ENCODE results near the gene PTGES3L. TPM values are rescaled to one million over a fixed set of nuclear protein-coding genes. Genes with fewer than 3 reads are reported as not detected.
A peak's percentile ranks its signal among the peaks of the same experiment; 100 is the strongest.
"Not testable (repeated sequence)": the region's sequence is repeated elsewhere in the genome, so short reads cannot be mapped to it uniquely, and the experiment has no call there.

PTGES3L gene
- total RNA-seq, 1 donor from 2014 or later = 0.25 TPM

GRCh38 chr17:43014649-43015542, 35.0 kb upstream of the PTGES3L start:
- DNase-seq (ENCODE audit: low spot score) (no peak), ATAC-seq (no peak)

- ATAC-seq (no peak), DNase-seq (ENCODE audit: low spot score) (no peak)
Measured at GRCh38 chr17:43014020-43014648, 34.3 kb upstream of the PTGES3L start.

- DNase-seq (ENCODE audit: low spot score) = no peak
Measured at GRCh38 chr17:43013296-43013695, 33.4 kb upstream of the PTGES3L start.

GRCh38 chr17:43011728-43012472, 32.0 kb upstream of the PTGES3L start:
- DNase-seq (ENCODE audit: low spot score) (no peak), ATAC-seq (no peak)

More at GRCh38 chr17:43013296-43013695, 33.4 kb upstream of the PTGES3L start:
- no peak for ATAC-seq

GRCh38 chr17:43010667-43011308, 30.9 kb upstream of the PTGES3L start:
- ATAC-seq (peak; percentile 32), DNase-seq (ENCODE audit: low spot score) (no peak)

- ATAC-seq (peak; percentile 94), DNase-seq (ENCODE audit: low spot score) (peak; percentile 83)
Measured at GRCh38 chr17:43006639-43007551, 27.0 kb upstream of the PTGES3L start, which contains the start of gene IFI35. IFI35 (plus strand) TSS chr17:43006784; CDS start chr17:43006948, 164 bp downstream.

- DNase-seq (ENCODE audit: low spot score) (no peak), ATAC-seq (peak; percentile 44)
Measured at GRCh38 chr17:43003542-43004172, 23.8 kb upstream of the PTGES3L start.

GRCh38 chr17:43000894-43001293, 21.0 kb upstream of the PTGES3L start:
- ATAC-seq; DNase-seq (ENCODE audit: low spot score): not testable (repeated sequence)

GRCh38 chr17:42999003-42999525, 19.2 kb upstream of the PTGES3L start:
- DNase-seq (ENCODE audit: low spot score) (no peak), ATAC-seq (no peak)

GRCh38 chr17:42997984-42998938, 18.4 kb upstream of the PTGES3L start, which contains the start of gene RPL27:
RPL27 (plus strand) TSS chr17:42998419; CDS start chr17:42998751, 332 bp downstream.
- DNase-seq (ENCODE audit: low spot score) (peak; percentile 99), ATAC-seq (peak; percentile 93)

GRCh38 chr17:42997390-42997983, 17.6 kb upstream of the PTGES3L start:
- peak; percentile 3 for ATAC-seq

GRCh38 chr17:42993913-42994312, 14.0 kb upstream of the PTGES3L start:
- not testable (repeated sequence) for ATAC-seq; DNase-seq (ENCODE audit: low spot score)

More at GRCh38 chr17:42997390-42997983, 17.6 kb upstream of the PTGES3L start:
- no peak for DNase-seq (ENCODE audit: low spot score)

GRCh38 chr17:42992872-42993271, 13.0 kb upstream of the PTGES3L start:
- DNase-seq (ENCODE audit: low spot score) (no peak), ATAC-seq (no peak)

GRCh38 chr17:42991471-42991870, 11.6 kb upstream of the PTGES3L start:
- DNase-seq (ENCODE audit: low spot score) (no peak), ATAC-seq (no peak)

- DNase-seq (ENCODE audit: low spot score) (no peak), ATAC-seq (no peak)
Measured at GRCh38 chr17:42989726-42990652, 10.1 kb upstream of the PTGES3L start.

- ATAC-seq (no peak), DNase-seq (ENCODE audit: low spot score) (no peak)
Measured at GRCh38 chr17:42989141-42989540, 9.3 kb upstream of the PTGES3L start.
